Activated T-cell treated with anti-CD3 and anti-CD28 coated beads for 4 hours (primary cell): ENCODE results near the gene GALM.
A peak's percentile ranks its signal among the peaks of the same experiment; 100 is the strongest.
"Not testable (repeated sequence)": the region's sequence is repeated elsewhere in the genome, so short reads cannot be mapped to it uniquely, and the experiment has no call there.

Experiments used
- DNase-seq: peaks from one replicate; pipeline ENCODE4 v3.0.0-alpha.2; 2020

Gene GALM

GRCh38 chr2:38665854-38666555 is at the start of gene GALM:
TSS of gene GALM (plus strand) at chr2:38666114. CDS start at chr2:38666162, 48 bp downstream.
- DNase-seq: peak; percentile 18

DNA sequence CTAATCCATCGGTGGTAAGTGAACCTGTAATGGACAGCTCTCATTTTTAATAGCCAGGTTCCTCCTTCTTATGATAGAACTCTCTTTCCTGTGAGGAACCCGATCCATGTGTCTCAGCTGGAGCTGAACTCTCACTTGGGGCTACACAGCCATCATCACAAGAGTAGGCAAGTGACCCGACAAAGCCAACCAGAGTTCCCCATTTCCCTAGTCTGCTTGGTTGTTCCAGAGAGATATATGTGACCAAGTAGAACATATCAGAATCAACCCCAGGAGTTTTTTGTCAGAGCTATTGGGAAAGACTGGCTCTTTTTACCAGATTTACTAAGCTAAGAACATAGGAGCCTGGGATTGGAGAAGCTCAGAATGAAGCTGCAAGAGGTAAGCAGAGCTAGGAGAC is 48.6 kb upstream of the GALM start:
- DNase-seq: no peak

DNA sequence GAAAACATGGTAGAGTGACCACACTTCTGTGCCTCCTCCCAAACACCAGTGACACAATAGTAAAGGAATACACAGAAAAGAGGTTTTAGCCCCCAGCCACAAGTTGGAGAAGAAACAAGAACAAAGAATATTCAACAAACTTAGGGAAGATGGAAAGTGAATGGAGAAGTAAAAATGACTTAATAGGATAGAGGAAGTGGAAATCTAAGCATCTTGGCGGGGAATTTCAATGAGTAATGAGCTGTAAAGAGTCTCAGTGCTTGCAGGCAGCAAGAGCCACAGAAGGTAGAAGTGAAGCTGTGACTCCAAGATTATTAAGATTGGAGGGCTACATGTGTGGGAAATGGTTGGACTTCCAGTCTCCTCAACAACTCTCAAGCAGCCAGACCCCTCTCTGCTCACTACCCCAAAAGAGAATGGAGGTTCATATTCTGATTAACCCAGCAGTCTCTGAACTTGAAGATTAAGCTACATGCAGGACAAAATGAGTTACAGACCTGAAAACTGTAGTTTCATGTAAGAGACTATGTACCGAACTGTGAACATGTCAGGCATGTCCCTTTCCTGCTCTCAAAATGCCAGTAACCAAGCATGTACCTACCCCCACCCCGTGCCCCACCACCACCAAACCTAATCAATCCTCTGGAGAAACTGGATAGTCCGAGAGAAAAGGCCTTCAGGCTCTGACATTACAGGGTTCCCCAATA is 46.3 kb upstream of the GALM start:
- DNase-seq: no peak

- DNase-seq: no peak
These were observed 45.5 kb upstream of the GALM start for GRCh38 chr2:38620282-38620977.

- DNase-seq: no peak
These were observed 44.9 kb upstream of the GALM start for GRCh38 chr2:38621018-38621417.

- no peak for DNase-seq
These were observed 43.7 kb upstream of the GALM start for GRCh38 chr2:38622210-38622609.

GRCh38 chr2:38626326-38627035 is 39.4 kb upstream of the GALM start:
- peak; percentile 19 for DNase-seq

GRCh38 chr2:38627391-38627790 is 38.5 kb upstream of the GALM start:
- DNase-seq: no peak

- DNase-seq: no peak
These were observed 36.2 kb upstream of the GALM start for GRCh38 chr2:38629684-38630083.

- no peak for DNase-seq
These were observed 33.9 kb upstream of the GALM start for GRCh38 chr2:38631976-38632375.

DNA sequence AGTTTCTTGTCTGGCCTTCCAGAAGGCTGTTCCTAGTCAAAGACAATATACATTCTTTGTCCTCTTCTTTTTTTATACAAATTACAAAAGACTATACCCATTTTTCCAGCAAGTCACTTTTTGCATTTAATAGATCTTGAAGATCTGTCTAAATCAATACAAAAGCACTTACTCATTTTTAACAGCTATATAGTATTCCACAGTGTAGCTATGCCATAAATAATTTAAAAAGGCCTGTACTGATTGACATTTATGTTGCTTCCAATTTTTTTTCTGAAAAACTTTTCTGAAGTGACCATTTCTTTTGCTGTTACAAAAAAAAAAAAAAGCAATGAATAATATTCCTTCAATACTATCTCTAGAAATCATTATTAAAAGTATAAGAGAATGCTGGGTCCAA is 32.9 kb upstream of the GALM start:
- no peak for DNase-seq

GRCh38 chr2:38633895-38634294 is 32.0 kb upstream of the GALM start:
- no peak for DNase-seq

- DNase-seq: no peak
These were observed 31.2 kb upstream of the GALM start for GRCh38 chr2:38634684-38635083.

DNA sequence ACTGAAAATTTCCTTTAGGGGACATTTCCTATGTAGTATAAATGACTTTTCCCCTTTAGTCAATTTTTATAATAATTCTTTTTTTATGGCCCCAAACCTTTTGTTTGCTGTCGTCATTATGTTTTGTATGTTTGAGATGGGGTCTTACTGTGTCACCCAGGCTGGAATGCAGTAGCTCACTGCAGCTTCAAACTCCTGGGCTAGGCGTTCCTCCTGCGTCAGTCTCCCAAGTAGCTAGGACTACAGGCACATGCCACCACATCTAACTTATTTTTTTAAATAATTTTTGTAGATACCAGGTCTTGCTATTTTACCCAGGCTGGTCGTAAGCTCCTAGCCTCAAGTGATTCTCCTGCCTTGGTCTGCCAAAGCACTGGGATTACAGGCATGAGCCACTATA is 30.8 kb upstream of the GALM start:
- no peak for DNase-seq

DNA sequence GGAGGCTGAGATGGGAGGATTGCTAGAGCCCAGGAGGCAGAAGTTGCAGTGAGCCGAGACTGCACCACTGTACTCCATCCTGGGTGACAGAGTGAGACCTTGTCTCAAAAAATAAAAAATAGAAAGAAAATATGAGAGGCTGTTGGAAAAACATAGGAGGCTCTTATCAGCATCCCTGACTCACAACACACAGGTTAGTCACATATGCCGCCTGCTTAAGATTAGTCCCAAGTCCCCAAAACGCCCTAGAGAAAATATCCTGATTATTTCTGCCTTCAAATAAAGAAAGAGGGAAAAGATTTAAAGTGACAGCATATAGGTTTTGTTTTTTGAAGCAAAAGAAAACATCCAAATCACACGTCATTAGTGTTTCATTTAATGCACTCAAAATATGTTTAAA is 29.8 kb upstream of the GALM start:
- DNase-seq: no peak

GRCh38 chr2:38642373-38643017 is 23.4 kb upstream of the GALM start:
- DNase-seq: not testable (repeated sequence)

- no peak for DNase-seq
These were observed 22.8 kb upstream of the GALM start for GRCh38 chr2:38643021-38643671.

- not testable (repeated sequence) for DNase-seq
These were observed 22.0 kb upstream of the GALM start for GRCh38 chr2:38643683-38644511.

- DNase-seq: no peak
These were observed 17.7 kb upstream of the GALM start for GRCh38 chr2:38648107-38648761.

DNA sequence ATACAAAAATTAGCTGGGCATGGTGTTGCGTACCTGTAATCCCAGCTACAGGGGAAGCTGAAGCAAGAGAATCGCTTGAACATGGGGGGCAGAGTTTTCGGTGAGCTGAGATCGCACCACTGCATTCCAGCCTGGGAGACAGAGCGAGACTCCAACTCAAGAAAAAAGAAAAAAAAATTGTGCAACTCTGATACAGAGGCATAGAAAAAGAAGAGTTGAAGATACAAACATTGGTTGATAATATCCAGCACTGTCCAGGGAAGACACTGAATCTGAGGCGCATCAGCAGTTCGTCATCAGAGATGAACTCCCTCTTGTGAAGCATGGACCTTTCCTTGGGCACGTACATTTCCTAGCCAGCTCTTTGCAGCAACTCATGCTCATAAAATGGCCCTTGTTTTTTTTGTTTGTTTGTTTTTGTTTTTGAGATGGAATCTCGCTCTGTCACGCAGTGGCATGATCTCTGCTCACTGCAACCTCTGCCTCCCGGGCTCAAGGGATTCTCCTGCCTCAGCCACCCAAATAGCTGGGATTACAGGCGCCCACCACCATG is 16.7 kb upstream of the GALM start:
- DNase-seq: no peak
